Colon (tissue), 2 donors: ENCODE measurements around the gene PRDM16.

Experiments used
- FAIRE-seq: peaks from 2 replicates; lab custom pipeline; 2012; peaks lifted over from hg19 to GRCh38; lab: Jason Lieb, UNC
- donor health status: control.
- donor health status: control.

Gene PRDM16

DNA sequence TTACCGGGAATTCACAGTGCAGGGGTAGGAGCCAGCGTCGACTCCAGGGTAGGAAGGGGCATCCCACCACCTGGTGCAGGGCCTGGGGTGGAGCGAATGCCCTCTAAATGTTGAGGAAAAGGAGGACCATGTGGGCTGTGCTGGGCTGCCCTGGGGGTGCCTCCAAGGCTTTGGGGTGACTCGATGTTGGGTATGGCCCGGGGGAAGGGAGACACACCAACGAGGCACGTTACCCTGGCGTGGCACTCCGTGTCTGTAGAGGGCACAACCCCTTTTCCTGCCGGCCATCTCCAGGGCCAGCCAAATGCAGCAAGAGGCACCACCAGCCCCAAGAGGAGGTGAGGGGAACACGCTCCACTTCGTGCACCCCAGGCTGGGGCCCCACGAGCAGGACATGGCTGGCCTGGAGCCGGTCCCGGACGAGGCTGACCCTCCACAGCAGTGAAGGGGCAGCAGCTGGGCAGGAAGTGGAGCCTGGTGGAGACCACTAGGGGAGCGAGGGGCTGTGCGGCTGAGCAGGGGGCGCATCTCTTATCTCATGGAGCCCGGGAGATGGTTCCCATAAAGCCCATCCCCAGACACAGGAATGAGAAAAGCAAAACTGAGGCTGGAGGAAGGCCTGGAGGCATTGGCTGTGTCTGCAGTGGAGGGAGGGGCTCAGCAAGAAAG, 36.5 kb upstream of the PRDM16 start:
- no peak for FAIRE-seq

DNA sequence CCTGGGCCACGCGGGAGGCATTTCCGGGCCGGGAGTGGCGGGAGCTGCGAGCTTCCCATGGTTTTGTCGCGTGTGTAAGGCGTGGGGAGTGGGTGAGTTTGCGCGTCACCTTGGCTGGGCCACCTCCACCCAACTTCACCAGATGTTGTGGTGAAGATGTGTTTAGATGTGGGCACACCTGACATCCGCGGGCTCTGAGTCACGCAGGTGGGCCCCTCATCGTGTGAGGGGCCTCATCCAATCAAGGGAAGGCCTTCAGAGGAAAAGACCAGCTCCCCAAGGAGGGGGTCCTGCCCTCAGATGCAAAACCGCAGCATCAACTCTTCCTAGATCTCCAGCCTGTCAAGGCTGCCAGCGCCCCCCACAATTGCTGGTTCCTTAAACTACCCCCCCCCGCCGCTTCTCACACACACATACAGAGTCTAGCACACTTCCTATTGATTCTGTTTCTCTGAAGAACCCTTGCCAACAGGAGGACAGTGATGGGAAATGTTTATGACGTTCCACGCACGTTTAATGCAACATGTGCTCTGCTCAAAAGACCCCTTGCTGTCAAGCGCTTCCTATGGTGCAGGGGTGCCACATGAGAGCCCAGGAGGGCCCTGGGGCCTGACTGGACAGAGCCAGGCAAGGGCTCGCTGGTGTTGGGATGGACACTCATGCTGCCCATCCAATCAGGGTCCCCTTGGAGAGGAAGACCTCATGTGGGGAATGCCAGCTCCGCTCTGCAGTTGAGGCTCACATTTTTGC, 35.8 kb upstream of the PRDM16 start:
- no peak for FAIRE-seq

DNA sequence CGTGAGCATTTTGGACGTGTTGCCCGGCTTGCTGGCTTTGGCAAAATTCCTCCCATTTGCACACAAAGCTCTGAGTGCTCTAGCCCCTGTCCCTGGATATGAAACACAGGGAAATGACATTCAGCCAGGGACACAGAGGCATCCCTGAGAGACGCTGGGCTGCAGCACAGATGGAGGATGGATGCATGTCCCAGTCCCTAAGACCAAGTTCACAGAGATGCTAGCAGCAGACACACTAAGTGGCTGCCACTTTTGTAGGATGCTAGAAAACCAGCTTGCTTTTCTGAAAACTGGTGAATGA, 35.3 kb upstream of the PRDM16 start:
- FAIRE-seq, result no peak

DNA sequence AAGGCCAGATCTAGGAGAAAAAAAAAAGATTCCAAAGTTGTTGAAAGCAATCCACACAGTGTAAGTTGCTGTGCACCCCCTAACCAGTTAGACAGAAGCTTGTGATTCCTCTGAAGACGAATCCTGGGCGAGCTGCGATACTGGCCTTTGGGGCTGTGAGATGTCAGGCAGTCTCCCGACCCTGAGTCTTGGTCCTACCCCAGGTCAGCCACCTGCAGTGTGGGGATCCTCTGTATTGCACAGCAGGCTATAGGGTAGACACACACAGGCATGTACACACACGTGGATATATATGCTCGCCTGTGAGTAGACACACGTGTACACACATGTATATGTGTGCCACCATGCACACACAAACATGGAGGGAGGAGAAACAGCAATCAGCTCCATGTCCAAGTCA, 34.8 kb upstream of the PRDM16 start:
- FAIRE-seq, result no peak

DNA sequence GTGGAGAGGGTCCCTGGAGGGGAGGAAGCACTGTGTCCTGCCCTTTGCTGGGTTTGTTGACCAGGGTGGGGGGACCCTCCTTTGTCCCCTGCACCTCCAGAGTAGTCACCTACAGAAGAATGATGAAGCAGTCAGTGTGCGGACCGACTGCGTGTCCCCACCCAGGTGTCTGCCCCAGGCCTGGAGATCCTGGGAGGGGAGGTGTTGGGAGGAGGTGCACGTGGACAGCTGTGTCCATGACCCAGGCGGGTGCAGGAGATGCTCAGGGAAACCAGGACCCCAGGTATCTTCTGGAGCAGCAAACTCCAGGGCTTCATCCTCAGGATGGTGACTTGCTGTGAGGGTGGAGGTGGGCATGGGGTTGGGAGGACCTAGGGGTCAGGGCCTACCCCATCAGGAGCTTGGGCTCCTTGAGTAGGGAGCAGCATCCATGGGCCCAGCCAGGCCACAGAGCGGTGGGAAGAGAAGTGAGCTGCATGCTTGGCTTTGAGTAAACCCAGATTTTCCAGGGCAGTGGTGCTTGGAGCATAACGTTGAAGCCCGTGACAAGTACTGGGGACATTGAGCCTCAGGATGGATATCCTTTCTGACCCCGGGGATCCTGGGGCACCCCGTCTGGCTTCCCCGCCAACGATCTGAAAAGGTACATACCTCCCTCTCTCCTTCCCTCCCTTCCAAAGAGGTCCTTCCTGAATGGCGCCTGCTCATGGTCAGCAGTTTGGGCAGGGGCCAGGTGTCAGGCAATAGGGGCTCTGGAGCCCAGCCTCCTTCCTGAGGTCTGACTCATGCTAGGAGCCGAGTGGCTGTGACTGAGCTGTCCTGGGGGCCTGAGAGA, 34.1 kb upstream of the PRDM16 start:
- no peak for FAIRE-seq

DNA sequence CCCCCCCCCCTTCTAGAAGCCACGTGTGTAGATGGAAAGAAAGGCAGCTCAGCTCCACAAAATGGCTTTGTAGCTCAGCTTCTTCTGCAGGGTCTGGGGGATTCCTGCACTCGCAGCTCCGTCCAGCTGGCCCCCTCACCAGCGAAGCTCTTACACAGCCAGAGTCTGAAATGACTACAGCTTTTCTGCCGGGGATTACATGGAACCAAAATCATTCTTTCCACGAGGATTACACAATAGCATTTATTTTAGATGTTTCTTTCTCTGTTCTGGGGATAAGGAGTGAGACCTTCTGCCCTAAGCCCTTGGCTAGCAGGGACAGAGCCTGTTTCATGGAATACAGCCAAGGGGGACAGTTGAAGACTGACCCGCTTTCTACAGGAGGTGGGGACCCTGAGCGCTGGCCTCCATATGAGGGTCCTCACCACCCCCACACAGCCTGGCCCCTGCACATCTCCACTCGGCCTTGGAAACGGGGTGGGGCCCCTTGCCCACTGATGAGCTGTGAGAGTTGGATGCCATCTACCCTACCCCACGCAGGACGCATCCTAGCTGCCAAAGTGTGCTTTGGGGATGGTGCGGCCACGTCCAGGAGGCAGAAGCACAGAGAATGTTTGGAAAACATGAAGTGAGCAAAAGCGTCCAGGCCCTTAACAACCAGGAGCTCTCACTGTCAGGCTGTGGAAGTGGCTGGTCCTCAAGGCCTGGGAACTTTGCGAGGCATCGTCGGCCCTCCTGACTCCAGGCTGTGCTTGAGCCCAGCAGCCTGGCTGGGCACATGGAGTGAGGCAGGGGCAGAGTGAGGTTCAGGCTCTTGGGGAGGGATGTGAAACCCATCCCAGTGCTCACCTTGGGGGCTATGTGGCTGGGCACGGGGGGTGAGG, 33.2 kb upstream of the PRDM16 start:
- no peak for FAIRE-seq

DNA sequence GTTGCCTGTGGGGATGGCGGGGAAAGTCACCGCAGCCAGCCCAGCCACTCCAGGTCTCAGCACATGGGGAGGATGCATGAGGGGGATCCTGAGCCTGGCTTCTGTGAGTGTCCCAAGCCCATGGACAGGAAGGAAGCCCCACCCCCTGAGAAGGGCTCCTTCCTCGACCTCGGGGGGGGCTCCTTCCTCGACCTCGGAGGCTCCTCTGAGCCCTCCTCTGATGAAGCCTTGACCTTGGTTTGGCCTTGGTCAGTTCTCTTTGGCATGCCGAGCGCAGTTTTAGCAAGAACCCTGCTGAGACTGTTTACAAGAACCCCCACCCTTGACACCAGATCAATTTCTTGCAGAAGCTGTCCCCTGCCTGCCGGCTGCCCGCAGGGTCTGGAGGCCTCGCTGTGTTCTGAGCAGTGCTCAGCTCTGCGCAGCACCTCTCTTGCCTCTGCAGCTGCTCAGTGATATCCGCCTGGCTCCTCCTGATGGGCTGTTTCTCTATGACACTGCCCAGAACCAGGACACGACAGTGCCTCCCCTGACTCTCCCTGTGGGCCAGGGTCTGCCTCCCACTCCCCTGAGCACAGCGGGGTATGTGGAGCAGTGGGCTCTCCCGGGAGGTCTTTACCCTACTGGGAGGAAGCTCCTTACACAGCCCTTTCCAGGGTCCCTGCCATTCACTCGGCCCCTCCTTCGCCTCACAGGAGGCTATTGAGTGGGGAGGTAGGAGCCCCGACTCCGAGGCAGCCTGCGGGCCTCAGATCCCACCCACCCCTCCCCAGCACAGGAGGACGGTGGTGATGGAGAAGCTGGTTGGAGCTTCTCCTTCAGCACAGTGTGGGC, 32.3 kb upstream of the PRDM16 start:
- FAIRE-seq, result no peak

DNA sequence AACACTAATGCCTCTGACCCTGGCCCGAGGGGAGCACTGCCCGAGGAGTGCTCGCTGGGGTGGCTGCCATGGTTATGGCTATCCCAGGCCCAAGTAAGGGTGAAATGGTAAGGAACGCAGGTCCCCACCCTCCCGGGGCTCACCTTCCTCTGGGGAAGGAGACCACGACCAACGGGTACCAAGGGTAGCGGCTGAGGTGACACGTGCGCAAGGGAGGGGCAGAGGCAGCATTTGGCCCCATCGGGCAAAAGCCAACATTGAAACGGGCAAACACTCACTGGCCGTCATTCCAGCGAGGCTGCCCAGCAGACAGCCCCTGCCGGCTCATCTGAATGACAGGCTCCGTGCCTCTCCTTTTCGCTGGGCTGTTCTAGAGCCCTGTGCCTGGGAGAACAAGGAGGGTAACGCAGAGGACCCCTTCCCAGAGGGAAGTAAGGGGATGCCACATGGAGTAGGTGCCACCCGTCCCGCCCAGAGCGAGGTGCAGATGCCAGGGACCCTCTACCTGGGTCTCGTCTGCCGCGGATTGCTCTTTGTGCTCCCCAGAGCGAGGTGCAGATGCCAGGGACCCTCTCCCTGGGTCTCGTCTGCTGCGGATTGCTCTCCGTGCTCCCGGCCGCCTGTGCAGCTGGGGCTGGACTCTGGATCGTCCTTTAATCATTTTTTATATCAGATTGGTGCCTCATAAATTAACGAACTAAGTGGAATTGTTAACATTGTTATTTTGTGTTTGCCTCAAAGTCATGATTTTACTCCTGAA, 31.5 kb upstream of the PRDM16 start:
- no peak for FAIRE-seq

DNA sequence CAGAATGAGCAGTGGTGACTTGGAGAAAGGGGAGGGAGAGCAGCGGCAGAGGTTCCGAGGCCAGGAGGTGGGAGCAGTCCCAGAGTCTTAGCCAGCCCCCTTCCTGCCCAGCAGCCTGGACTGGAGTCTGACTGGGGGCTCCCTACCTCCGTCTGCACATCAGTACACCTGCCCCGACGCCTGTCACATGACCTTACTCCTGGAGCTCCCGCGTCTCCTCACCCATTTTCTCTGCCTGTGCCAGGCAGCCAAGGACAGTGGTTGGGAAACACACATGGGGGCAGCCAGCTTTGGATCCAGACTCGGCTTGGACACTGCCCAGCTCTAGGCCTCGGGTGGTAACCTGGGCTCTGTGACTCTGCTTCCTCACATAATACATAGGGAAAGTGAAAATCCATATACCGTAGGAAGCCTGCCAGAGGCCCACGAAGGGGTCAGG, 30.9 kb upstream of the PRDM16 start:
- no peak for FAIRE-seq

DNA sequence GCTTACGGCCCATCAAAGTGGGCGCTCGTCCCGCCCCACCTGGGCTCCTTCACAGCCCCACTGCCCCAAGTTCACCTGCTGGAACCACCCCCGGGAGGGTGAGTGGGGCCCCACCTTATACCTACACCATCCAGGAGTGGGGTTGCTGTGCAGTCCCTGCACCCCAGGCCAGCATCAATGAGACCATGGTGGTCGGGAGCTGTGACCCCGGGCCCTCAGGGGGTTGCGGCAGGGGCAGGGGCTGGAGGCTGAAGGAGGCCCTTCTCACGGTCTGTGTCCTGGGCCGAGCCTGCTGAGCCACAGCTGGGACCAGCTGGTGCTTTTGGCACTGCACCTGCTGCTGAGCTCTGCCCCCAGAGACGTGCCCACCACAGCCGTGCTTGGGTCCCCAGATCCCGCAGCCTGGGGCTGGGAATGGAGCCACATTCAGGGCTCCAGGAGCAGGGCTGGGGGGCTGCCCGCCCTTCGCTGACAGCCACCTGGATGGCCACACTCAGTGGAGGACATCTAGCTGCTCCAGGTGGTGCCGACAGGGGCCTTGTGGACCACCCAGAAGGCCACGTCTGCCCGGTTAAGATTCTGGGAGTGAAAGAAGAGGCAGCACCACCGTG, 30.3 kb upstream of the PRDM16 start:
- FAIRE-seq, result no peak

DNA sequence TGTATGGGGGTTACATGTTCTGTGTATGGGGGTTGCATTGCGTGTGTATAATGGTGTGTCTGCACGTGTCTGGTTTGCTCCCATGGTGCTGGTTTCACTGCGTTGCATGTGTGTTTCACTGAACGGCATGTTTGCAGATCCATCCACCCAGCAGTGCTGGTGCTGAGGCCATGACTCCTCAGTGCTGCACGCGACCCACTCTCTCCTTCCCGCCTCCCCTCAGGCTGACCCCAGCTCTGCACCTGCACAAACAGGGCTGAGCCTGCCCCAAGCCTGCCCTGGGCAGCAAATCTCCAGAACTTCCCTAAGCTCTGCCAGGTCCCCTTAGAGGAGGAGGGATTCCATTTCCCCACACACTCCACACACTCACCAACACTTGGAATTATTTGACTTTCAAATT, 29.0 kb upstream of the PRDM16 start:
- no peak for FAIRE-seq

DNA sequence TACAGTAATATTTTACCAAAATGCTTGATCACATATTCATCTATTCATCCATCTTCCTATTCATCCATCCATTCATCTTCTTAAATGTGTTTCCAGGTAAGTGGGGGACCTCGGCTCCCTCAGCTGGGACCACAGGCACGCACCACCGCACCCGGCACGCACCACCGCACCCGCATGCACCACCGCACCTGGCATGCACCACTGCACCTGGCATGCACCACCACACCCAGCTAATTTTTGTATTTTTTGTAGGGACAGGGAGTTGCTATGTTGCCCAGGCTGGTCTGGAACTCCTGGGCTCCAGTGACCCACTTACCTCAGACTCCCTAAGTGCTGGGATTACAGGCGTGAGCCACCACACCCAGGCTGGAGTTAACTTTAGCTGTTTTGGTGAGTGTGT, 26.5 kb upstream of the PRDM16 start:
- FAIRE-seq, result no peak

DNA sequence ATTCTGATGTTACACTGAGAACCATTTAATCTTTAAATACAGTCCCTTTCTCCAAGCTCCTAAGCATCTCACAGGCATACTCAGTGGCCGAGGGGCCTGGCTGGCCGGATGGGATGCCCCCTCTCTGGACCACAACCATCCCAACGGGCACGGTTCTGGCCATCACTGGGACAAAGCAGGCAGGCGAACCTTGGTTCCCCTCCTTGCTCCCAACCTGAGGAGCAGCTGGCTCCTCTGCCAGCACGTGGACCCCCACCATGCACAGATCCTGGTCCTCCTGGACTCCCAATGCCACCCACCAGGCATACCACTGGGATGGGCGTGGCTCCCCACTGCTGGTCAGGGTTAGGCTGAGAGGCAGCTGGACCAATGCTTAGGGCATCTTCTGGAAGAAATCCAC, 19.8 kb upstream of the PRDM16 start:
- FAIRE-seq, result no peak

DNA sequence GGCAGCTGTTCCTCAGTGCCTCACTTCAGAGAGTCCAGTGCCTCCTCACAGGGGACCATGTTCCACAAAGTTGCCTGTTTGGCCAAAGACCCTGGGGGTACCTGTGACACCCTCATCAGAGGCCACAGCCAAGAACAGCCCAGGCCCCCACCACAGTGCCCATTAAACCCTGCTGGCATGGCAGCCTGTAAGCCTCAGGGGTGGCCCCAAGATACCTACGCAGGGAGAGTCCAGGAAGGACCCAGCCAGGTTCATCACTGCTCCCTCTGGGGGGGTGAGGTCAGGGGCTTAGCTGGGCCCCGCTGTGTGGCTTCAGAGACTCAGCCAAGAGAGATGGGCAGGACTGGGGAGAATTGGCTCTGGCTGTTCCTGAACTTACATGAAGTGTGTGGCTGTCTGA, 19.1 kb upstream of the PRDM16 start:
- FAIRE-seq, result no peak

DNA sequence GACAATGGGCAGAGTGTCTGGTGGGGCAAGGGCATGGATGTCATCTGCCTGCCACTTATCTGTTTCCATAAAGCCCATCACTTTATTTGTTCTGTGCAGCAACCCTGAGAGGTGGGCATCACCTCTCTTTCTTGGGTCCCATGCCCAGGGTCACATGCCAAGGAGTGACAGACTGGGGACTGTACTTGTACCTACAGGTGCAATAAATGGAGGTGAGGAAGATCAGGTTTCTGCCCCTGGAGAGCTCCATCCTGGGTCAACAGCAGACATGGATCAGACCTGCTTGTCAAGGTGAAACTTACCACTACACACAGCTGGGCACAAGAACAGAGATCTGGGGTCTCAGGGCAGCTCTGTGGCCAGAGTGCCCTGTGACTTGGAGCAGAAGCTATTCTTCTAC, 18.4 kb upstream of the PRDM16 start:
- FAIRE-seq, result no peak

DNA sequence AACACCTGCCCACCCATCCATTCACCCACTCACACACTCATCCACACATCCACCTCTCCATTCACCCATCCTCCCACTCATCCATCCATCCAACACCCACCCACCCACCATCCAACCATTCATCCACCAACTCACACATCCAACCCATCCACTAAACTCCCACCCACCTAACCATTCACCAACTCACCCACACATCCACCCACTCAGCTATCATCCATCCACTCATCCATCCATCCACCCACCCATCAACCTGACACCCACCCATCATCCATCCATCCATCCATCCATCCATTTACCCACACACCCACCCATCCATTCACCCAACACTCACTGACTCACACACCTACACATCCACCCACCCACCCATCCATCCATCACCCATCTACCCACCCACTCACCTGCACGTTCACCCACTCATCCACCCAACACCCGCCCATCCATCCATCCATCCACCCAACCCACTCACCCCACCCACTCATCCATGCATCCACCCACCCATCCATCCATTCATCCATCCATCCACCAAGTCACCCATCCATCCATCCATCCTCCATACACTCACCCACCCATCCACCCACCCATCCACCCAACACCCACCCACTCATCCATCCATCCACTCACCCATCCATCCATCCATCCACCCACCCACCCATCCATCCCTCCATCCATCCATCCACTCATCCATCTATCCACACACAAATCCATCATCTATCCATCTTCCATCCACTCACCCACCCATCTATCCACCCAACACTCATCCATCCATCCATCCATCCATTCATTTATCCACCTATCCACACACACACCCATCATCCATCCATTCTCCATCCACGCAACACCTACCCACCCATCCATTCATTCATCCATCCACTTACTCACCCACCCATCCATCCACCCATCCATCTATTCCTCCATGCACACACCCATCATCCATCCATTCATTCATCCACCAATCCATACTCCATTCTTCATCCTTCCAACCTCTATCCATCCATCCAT, 17.4 kb upstream of the PRDM16 start:
- no peak for FAIRE-seq

DNA sequence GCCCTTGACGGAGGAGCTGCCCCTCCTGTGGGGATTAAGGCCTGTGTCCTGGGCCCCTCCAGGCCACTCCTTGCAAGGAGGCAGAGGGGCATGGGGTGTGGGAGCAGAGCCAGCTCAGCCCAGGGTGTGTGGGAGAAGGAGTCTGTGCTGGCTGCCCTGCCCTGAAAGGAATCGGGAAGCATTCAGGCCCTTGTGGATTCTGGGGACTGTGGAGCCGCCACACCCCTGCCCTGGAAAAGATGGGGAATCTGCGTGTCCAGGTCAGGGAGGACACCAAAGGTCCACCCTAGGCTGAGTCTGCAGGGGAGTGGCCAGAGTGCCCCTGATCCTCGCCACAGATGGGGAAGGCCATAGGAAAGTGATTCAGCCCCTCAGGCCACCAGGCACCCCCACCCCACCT, 16.5 kb upstream of the PRDM16 start:
- no peak for FAIRE-seq

DNA sequence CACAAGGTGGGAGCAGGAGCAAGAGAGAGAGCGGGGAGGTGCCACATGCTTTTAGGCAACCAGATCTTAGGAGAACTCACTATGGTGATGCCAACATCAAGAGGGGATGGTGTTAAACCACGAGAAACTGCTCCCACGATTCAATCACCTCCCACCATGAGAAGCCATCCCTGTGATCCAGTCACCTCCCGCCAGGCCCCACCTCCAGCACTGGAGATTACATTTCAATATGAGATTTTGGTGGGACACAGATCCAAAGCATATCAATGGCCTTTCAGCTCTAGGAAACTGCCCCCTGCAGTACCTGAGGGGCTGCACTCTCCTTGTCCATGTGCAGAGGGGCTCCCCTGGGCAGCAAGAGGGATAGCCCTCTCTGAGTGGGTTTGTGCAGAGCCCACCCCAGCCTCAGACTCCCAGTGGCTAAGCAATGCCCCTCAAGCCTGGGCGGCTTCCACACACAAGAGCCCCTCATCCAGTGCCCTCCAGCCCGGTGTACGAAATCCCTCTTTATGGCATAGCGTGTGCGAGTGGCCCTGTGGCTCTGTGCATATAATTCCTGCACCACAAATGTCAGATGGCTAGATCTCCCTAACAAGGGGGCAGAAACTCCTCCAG, 15.5 kb upstream of the PRDM16 start:
- no peak for FAIRE-seq
